Measurements from ENCODE around the gene BBS9. TPM values are rescaled to one million over a fixed set of nuclear protein-coding genes. Genes with fewer than 3 reads are reported as not detected.

Gene BBS9
- total RNA-seq, 1 experiment from 2014 or later = 4.7 TPM

DNA sequence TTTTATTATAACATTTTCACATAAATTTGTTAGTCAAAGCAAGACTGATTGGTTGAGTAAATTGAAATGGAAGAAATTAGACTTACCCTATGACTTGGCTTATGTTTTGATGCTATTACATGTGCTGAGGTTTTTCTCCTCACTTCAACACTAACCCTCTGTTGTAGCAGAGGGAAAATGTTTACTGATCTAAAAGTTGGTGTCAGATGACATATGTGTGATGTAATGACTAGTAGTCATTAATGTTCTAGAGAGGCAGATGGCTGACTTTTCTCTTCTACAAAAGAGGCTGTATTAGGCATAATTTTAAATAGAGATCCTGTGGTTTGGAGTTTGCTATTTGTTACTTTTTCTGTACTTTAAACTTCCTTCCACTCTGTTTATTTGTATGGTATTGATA, 266.0 kb downstream of the BBS9 start:
- Mint-ChIP-seq H3K9me3 (ENCODE audit: unreplicated experiment) (no peaks in the 10 kb centered on the region), H3K36me3 (ENCODE audit: insufficient read depth, unreplicated experiment) (no peaks in the 10 kb centered on the region), H3K27ac (ENCODE audit: unreplicated experiment) (no peak overlapping the region), H3K4me3 (ENCODE audit: unreplicated experiment) (no peak overlapping the region), H3K4me1 (ENCODE audit: low read depth, unreplicated experiment) (no peaks in the 10 kb centered on the region), H3K27me3 (ENCODE audit: insufficient read depth, unreplicated experiment) (no peaks in the 10 kb centered on the region)
- Histone ChIP-seq H3K4me1 (no peaks in the 10 kb centered on the region), H3K27me3 (replicated peaks; ENCODE audit: control insufficient read depth, insufficient read depth, low read length) (no peaks in the 10 kb centered on the region), H3K4me3 (ENCODE audit: low read depth, low read length) (no peak overlapping the region), H3K9me3 (no peaks in the 10 kb centered on the region), H3K36me3 (ENCODE audit: control insufficient read depth, insufficient read depth, low read length) (no peaks in the 10 kb centered on the region)
- CTCF ChIA-PET = no interaction called here
- DNase-seq = no peak
- BruUV-seq (replicated peaks) = no TSS peak
- intact Hi-C loops (cut with micrococcal nuclease; ENCODE audit: unreplicated experiment) = no loop called here
- POLR2A ChIA-PET = no interaction called here
- no peak for TF ChIP-seq CTCF (IDR thresholded peaks at IDR 0.05; ENCODE audit: insufficient read depth in 1 of 2, low read depth in 1 of 2, low read length in 1 of 2, severe bottlenecking in 1 of 2, unreplicated experiment in 1 of 2)

DNA sequence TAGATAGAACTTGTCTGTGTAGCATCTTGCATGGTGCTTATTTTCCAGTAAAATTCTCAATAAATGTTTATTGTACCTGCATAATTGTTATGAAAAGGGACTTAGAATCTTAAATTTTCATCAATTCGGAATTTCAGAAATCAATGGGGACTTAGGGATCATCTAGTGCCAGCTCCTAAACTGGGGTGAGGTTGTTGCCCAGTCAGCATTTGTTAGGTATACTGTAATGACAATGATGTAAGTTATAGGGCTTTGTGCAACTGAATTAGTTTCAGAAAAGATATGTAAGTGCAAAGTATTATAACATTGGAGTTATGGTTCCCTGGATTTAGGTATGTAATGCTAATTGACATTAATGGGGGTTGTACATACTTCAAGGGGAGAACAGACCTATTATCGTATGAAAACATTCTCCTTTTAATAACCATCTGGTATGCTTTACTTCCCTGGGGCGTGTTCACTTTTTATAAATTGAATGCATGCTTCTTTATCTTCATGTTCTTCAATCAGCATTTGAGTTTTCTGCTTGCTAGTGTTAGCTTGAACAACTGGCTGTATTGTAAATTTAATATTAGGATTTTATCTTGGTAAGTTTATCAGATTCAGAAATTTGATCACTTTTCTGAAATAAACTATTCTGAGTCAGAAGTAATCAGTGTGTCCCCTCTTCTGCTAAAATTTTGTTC, 270.3 kb downstream of the BBS9 start:
- no peak overlapping the region for H3K27ac Mint-ChIP-seq (ENCODE audit: unreplicated experiment)
- CTCF ChIA-PET = no interaction called here

DNA sequence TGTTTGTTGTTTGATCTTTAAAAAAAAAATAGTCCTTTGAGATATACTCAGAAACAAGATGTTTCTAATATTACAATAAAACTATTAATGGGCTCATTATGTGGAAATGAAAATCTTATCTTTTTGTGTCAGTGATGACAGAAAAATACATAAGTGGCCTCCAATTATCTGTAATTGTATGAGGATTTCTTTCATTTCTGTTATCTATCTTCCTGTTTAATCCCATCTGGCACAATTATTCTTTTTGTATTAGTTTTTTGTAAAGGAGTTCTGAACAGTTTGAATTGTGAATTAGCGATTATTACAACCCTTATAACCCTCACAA, 270.8 kb downstream of the BBS9 start:
- Histone ChIP-seq H3K27me3 (replicated peaks; ENCODE audit: control insufficient read depth, insufficient read depth, low read length) (no peaks in the 10 kb centered on the region), H3K9me3 (no peaks in the 10 kb centered on the region), H3K4me3 (ENCODE audit: low read depth, low read length) (no peak overlapping the region), H3K36me3 (ENCODE audit: control insufficient read depth, insufficient read depth, low read length) (no peaks in the 10 kb centered on the region), H3K4me1 (no peaks in the 10 kb centered on the region)
- no peaks in the 10 kb centered on the region for H3K4me1 Mint-ChIP-seq (ENCODE audit: low read depth, unreplicated experiment)
- H3K27ac Mint-ChIP-seq (ENCODE audit: unreplicated experiment) = no peak overlapping the region
- no TSS peak for BruUV-seq (replicated peaks)
- no peaks in the 10 kb centered on the region for H3K36me3 Mint-ChIP-seq (ENCODE audit: insufficient read depth, unreplicated experiment)
- TF ChIP-seq CTCF (IDR thresholded peaks at IDR 0.05; ENCODE audit: insufficient read depth in 1 of 2, low read depth in 1 of 2, low read length in 1 of 2, severe bottlenecking in 1 of 2, unreplicated experiment in 1 of 2) = no peak
- CTCF ChIA-PET = no interaction called here
- POLR2A ChIA-PET = no interaction called here
- no peak for DNase-seq
- intact Hi-C loops (cut with micrococcal nuclease; ENCODE audit: unreplicated experiment) = no loop called here
- H3K9me3 Mint-ChIP-seq (ENCODE audit: unreplicated experiment) = no peaks in the 10 kb centered on the region
- peaks cover 3% of the 10 kb centered on the region for H3K27me3 Mint-ChIP-seq (ENCODE audit: insufficient read depth, unreplicated experiment)
- H3K4me3 Mint-ChIP-seq (ENCODE audit: unreplicated experiment) = no peak overlapping the region

More for the DNA sequence above, 270.3 kb downstream of the BBS9 start:
- intact Hi-C loops (cut with micrococcal nuclease; ENCODE audit: unreplicated experiment) = no loop called here
- POLR2A ChIA-PET = no interaction called here
- Mint-ChIP-seq H3K27me3 (ENCODE audit: insufficient read depth, unreplicated experiment) (peaks cover 3% of the 10 kb centered on the region), H3K4me3 (ENCODE audit: unreplicated experiment) (no peak overlapping the region), H3K36me3 (ENCODE audit: insufficient read depth, unreplicated experiment) (no peaks in the 10 kb centered on the region), H3K9me3 (ENCODE audit: unreplicated experiment) (no peaks in the 10 kb centered on the region), H3K4me1 (ENCODE audit: low read depth, unreplicated experiment) (no peaks in the 10 kb centered on the region)
- no TSS peak for BruUV-seq (replicated peaks)
- TF ChIP-seq CTCF (IDR thresholded peaks at IDR 0.05; ENCODE audit: insufficient read depth in 1 of 2, low read depth in 1 of 2, low read length in 1 of 2, severe bottlenecking in 1 of 2, unreplicated experiment in 1 of 2) = no peak
- Histone ChIP-seq H3K27me3 (replicated peaks; ENCODE audit: control insufficient read depth, insufficient read depth, low read length) (no peaks in the 10 kb centered on the region), H3K4me3 (ENCODE audit: low read depth, low read length) (no peak overlapping the region), H3K36me3 (ENCODE audit: control insufficient read depth, insufficient read depth, low read length) (no peaks in the 10 kb centered on the region), H3K4me1 (no peaks in the 10 kb centered on the region), H3K9me3 (no peaks in the 10 kb centered on the region)
- DNase-seq = no peak
